HCT116 (cell line): ENCODE data around the gene IL1RAPL2. TPM values are rescaled to one million over a fixed set of nuclear protein-coding genes. Genes with fewer than 3 reads are reported as not detected.

ENCODE experiments used
- ATAC-seq: fragments of 200-7000 bp; cut with Tn5 transposase; 2 replicates; pipeline ENCODE4 v1.9.1; 2020; ENCODE audit warnings: mild to moderate bottlenecking, moderate library complexity
- BruUV-seq: library from RNA; stranded (reverse); fragments of 400-500 nt; replicated peaks from 2 replicates; lab custom pipeline; 2021; lab: Mats Ljungman, UMichigan
- CTCF ChIA-PET: fragments of 300-600 bp; sonication (Branson Sonifier 250); formaldehyde crosslinking; loops from one replicate; lab custom pipeline; 2021; ENCODE audit warnings: antibody characterized with exemption; lab: Charles Lee
- POLR2A ChIA-PET: fragments of 300-600, 350-600 bp; sonication (Branson Sonifier 250); formaldehyde crosslinking; loops from one replicate; lab custom pipeline; 2021; ENCODE audit warnings: antibody characterized with exemption; lab: Charles Lee
- RAD21 ChIA-PET, 2 experiments: fragments of 300-600 bp; sonication (Branson Sonifier 250); formaldehyde crosslinking; loops; one replicate each; lab custom pipeline; 2023; ENCODE audit warnings: low total read pairs in 2 of 2; ENCODE audit not compliant: uncharacterized antibody in 2 of 2, unreplicated experiment in 2 of 2, low non-redundant PET in 1 of 2; lab: Charles Lee
- DNase-seq: peaks from one replicate; pipeline ENCODE4 v3.0.0-alpha.2; 2010; ENCODE audit warnings: low read depth, low spot score
- H2AFZ ChIP-seq: fragments of 200-600 bp; shearing (Covaris generic), sonication (generic); 2 replicates; pipeline ENCODE4 v1.6.1; 2017; ENCODE audit warnings: low read depth, mixed run types, mixed read lengths, antibody characterized with exemption, low read length; ENCODE audit not compliant: poor library complexity, severe bottlenecking
- H3K27ac ChIP-seq: 2 replicates; pipeline ENCODE4 v1.5.1; 2012; ENCODE audit warnings: low read depth, low read length
- H3K27me3 ChIP-seq: fragments of 200-600 bp; sonication (generic); 2 replicates; pipeline ENCODE4 v1.6.1; 2016; ENCODE audit warnings: mixed run types, low read length, mixed read lengths; ENCODE audit not compliant: insufficient read depth
- H3K36me3 ChIP-seq, 2 experiments: fragments of 200-500 bp in 1 of 2; fragments of 200-600 bp in 1 of 2; sonication (Bioruptor generic) in 1 of 2; sonication (generic) in 1 of 2; 2 replicates each; pipeline versions ENCODE4 v1.5.1 to v1.6.1; 2014 to 2016; ENCODE audit warnings: low read length in 2 of 2, inconsistent platforms in 1 of 2, mixed read lengths in 1 of 2, mixed run types in 1 of 2; ENCODE audit not compliant: insufficient read depth in 2 of 2, control insufficient read depth in 1 of 2
- H3K4me1 ChIP-seq, 2 experiments: fragments of 200-600 bp in 1 of 2; sonication (generic) in 1 of 2; 2 replicates each; pipeline versions ENCODE4 v1.5.1 to v1.6.1; 2012 to 2017; ENCODE audit warnings: low read length in 2 of 2, inconsistent platforms in 1 of 2, mild to moderate bottlenecking in 1 of 2, mixed read lengths in 1 of 2, mixed run types in 1 of 2, moderate library complexity in 1 of 2; ENCODE audit not compliant: insufficient read depth in 2 of 2, control insufficient read depth in 1 of 2
- H3K4me2 ChIP-seq: fragments of 200-600 bp; sonication (generic); 2 replicates; pipeline ENCODE4 v1.6.1; 2017; ENCODE audit warnings: mixed run types, low read length, mixed read lengths
- H3K4me3 ChIP-seq, 2 experiments: fragments of 200-600 bp in 1 of 2; sonication (generic) in 1 of 2; replicated peaks in 1 of 2; 2 replicates each; pipeline ENCODE4 v1.5.1; 2011 to 2016; ENCODE audit warnings: low read length in 2 of 2, control low read depth in 1 of 2, low read depth in 1 of 2, mild to moderate bottlenecking in 1 of 2, mixed read lengths in 1 of 2, mixed run types in 1 of 2
- H3K79me2 ChIP-seq: fragments of 200-600 bp; sonication (generic); 2 replicates; pipeline ENCODE4 v1.6.1; 2017; ENCODE audit warnings: mild to moderate bottlenecking, mixed run types, low read length, moderate library complexity, mixed read lengths; ENCODE audit not compliant: insufficient read depth
- H3K9ac ChIP-seq: fragments of 200-600 bp; sonication (generic); 2 replicates; pipeline ENCODE4 v1.6.1; 2016; ENCODE audit warnings: low read length, mixed read lengths
- H3K9me2 ChIP-seq: fragments of 200-600 bp; sonication (generic), shearing (Covaris generic); 2 replicates; pipeline ENCODE4 v1.6.1; 2017; ENCODE audit warnings: mixed run types, mild to moderate bottlenecking, moderate library complexity; ENCODE audit not compliant: insufficient read depth
- H3K9me3 ChIP-seq, 2 experiments: fragments of 200-500 bp in 1 of 2; fragments of 200-600 bp in 1 of 2; sonication (Bioruptor generic) in 1 of 2; sonication (generic) in 1 of 2; 2 replicates each; pipeline ENCODE4 v1.6.1; 2014 to 2017; ENCODE audit warnings: low read length in 2 of 2, mixed read lengths in 2 of 2, inconsistent platforms in 1 of 2, low read depth in 1 of 2, mild to moderate bottlenecking in 1 of 2, mixed run types in 1 of 2, moderate library complexity in 1 of 2; ENCODE audit not compliant: control insufficient read depth in 1 of 2, insufficient read depth in 1 of 2
- H4K20me1 ChIP-seq: fragments of 200-600 bp; sonication (generic), shearing (Covaris generic); 2 replicates; pipeline ENCODE4 v1.6.1; 2017; ENCODE audit warnings: mixed run types, mild to moderate bottlenecking, moderate library complexity; ENCODE audit not compliant: insufficient read depth
- CTCF ChIP-seq, 3 experiments: fragments of 200-600 bp in 1 of 3; sonication (generic) in 1 of 3; IDR thresholded peaks in 2 of 3; conservative IDR thresholded peaks in 1 of 3; 2 replicates each; pipeline ENCODE4 v1.5.1; 2012 to 2017; ENCODE audit warnings: low read depth in 2 of 3, low read length in 2 of 3, antibody characterized with exemption in 1 of 3, borderline replicate concordance in 1 of 3, control low read depth in 1 of 3, mild to moderate bottlenecking in 1 of 3, mixed read lengths in 1 of 3, mixed run types in 1 of 3, moderate library complexity in 1 of 3; ENCODE audit not compliant: insufficient read depth in 1 of 3
- ELF1 ChIP-seq: IDR thresholded peaks from 2 replicates; pipeline ENCODE4 v1.6.1; 2012; ENCODE audit warnings: low read depth, borderline replicate concordance
- MAX ChIP-seq: IDR thresholded peaks from 2 replicates; pipeline ENCODE4 v1.6.1; 2012
- RAD21 ChIP-seq: IDR thresholded peaks from 2 replicates; pipeline ENCODE4 v1.6.1; 2012; ENCODE audit warnings: low read depth, mild to moderate bottlenecking
- intact Hi-C: fragments of 100-400 bp; cut with micrococcal nuclease; formaldehyde crosslinking; loops from 2 replicates; pipeline ENCODE4 v1.10.0; 2022
- total RNA-seq: library from RNA; stranded (reverse); gene quantifications from one replicate; pipeline ENCODE4 v1.2.1, GENCODE V29; 2021; ENCODE audit not compliant: unreplicated experiment

Gene IL1RAPL2
- total RNA-seq, 1 experiment from 2014 or later: not detected

GRCh38 chrX:104795804-104796203 is 229.8 kb downstream of the IL1RAPL2 start:
- RAD21 ChIA-PET: no interaction called here
- no peaks in the 10 kb centered on the region for H3K9me2 ChIP-seq
- H3K79me2 ChIP-seq: no peaks in the 10 kb centered on the region
- POLR2A ChIA-PET: no interaction called here
- H3K9me3 ChIP-seq: no peaks in the 10 kb centered on the region
- BruUV-seq: no TSS peak
- no peaks in the 10 kb centered on the region for H4K20me1 ChIP-seq
- no peaks in the 10 kb centered on the region for H3K4me1 ChIP-seq
- no peak overlapping the region for H3K27ac ChIP-seq
- no peak overlapping the region for H2AFZ ChIP-seq
- CTCF ChIA-PET: no interaction called here
- no peak overlapping the region for H3K9ac ChIP-seq
- intact Hi-C loops: no loop called here
- no peaks in the 10 kb centered on the region for H3K27me3 ChIP-seq
- TF ChIP-seq RAD21 (no peak), MAX (no peak), CTCF (IDR thresholded peaks at IDR 0.05 in 2 of 3, conservative IDR thresholded peaks at IDR 0.05 in 1 of 3; ENCODE audit: borderline replicate concordance in 1 of 3, insufficient read depth in 1 of 3, low read depth in 2 of 3, low read length in 2 of 3) (no peak)
- no peaks in the 10 kb centered on the region for H3K36me3 ChIP-seq
- no peak overlapping the region for H3K4me3 ChIP-seq
- DNase-seq (no peak), ATAC-seq (no peak)
- H3K4me2 ChIP-seq: no peak overlapping the region

GRCh38 chrX:104803219-104803618 is 237.2 kb downstream of the IL1RAPL2 start:
- Histone ChIP-seq H3K27me3 (no peaks in the 10 kb centered on the region), H3K27ac (no peak overlapping the region), H3K9me3 (no peaks in the 10 kb centered on the region), H3K4me1 (no peaks in the 10 kb centered on the region)
- CTCF ChIA-PET: no interaction called here
- no peak for TF ChIP-seq ELF1
- TF ChIP-seq, all 23 proteins: peak for 0
- DNase-seq (no peak), ATAC-seq (no peak)
- no TSS peak for BruUV-seq
- Histone ChIP-seq H3K36me3 (no peaks in the 10 kb centered on the region), H3K9me2 (no peaks in the 10 kb centered on the region), H3K79me2 (no peaks in the 10 kb centered on the region), H3K4me2 (no peak overlapping the region), H3K4me3 (no peak overlapping the region), H3K9ac (no peak overlapping the region), H4K20me1 (no peaks in the 10 kb centered on the region), H2AFZ (no peak overlapping the region)
- intact Hi-C loops: no loop called here
- ChIA-PET RAD21 (no interaction called here), POLR2A (no interaction called here)
